Keratinocyte (primary cell): ENCODE data around the gene COL4A6. TPM values are rescaled to one million over a fixed set of nuclear protein-coding genes. Genes with fewer than 3 reads are reported as not detected.
"Not testable (repeated sequence)": the region's sequence is repeated elsewhere in the genome, so short reads cannot be mapped to it uniquely, and the experiment has no call there.

ENCODE experiments used
- DNase-seq: peaks from one replicate; pipeline ENCODE4 v3.0.0-alpha.2; 2011; ENCODE audit warnings: low read depth, missing footprints, low spot score
- FAIRE-seq: peaks from 2 replicates; lab custom pipeline; 2011; peaks lifted over from hg19 to GRCh38; lab: Jason Lieb, UNC
- H2AFZ ChIP-seq: 2 replicates; pipeline ENCODE4 v1.6.0; 2012; ENCODE audit warnings: low read length, control low read depth, inconsistent platforms; ENCODE audit not compliant: control insufficient read depth
- H3K27ac ChIP-seq: 2 replicates; pipeline ENCODE4 v1.5.1; 2011; ENCODE audit warnings: low read length; ENCODE audit not compliant: control insufficient read depth, insufficient read depth
- H3K27me3 ChIP-seq: 3 replicates; pipeline ENCODE4 v1.6.0; 2011; ENCODE audit warnings: low read length; ENCODE audit not compliant: control insufficient read depth, insufficient read depth; ENCODE audit errors: extremely low read depth
- H3K36me3 ChIP-seq, 2 experiments: 2 replicates in 1 of 2; 3 replicates in 1 of 2; pipeline ENCODE4 v1.5.1; 2011; ENCODE audit warnings: low read length in 2 of 2, mild to moderate bottlenecking in 1 of 2; ENCODE audit not compliant: control insufficient read depth in 2 of 2, insufficient read depth in 2 of 2; ENCODE audit errors: extremely low read depth in 1 of 2
- H3K4me1 ChIP-seq: 3 replicates; pipeline ENCODE4 v1.5.1; 2011; ENCODE audit warnings: low read length; ENCODE audit not compliant: control insufficient read depth, insufficient read depth; ENCODE audit errors: extremely low read depth
- H3K4me2 ChIP-seq: 3 replicates; pipeline ENCODE4 v1.6.0; 2011; ENCODE audit warnings: low read depth, low read length; ENCODE audit not compliant: control insufficient read depth, insufficient read depth; ENCODE audit errors: extremely low read depth
- H3K4me3 ChIP-seq, 3 experiments: fragments of 200-600 bp in 1 of 3; sonication (generic) in 1 of 3; 2 replicates in 2 of 3; 3 replicates in 1 of 3; pipeline ENCODE4 v1.5.1; 2011 to 2016; ENCODE audit warnings: low read length in 3 of 3, mild to moderate bottlenecking in 3 of 3, control low read depth in 2 of 3, inconsistent platforms in 1 of 3, low read depth in 1 of 3, mixed read lengths in 1 of 3, mixed run types in 1 of 3, moderate library complexity in 1 of 3; ENCODE audit not compliant: control insufficient read depth in 2 of 3, insufficient read depth in 2 of 3; ENCODE audit errors: extremely low read depth in 1 of 3
- H3K79me2 ChIP-seq: 2 replicates; pipeline ENCODE4 v1.6.0; 2012; ENCODE audit warnings: low read length; ENCODE audit not compliant: control insufficient read depth, insufficient read depth
- H3K9ac ChIP-seq: 3 replicates; pipeline ENCODE4 v1.6.0; 2011; ENCODE audit warnings: low read length; ENCODE audit not compliant: control insufficient read depth, insufficient read depth; ENCODE audit errors: extremely low read depth
- H3K9me1 ChIP-seq: 3 replicates; pipeline ENCODE4 v1.6.0; 2011; ENCODE audit warnings: low read length; ENCODE audit not compliant: control insufficient read depth, insufficient read depth; ENCODE audit errors: extremely low read depth
- H3K9me3 ChIP-seq: 2 replicates; pipeline ENCODE4 v1.5.1; 2012; ENCODE audit warnings: low read depth, low read length; ENCODE audit not compliant: control insufficient read depth
- H4K20me1 ChIP-seq: 3 replicates; pipeline ENCODE4 v1.6.0; 2011; ENCODE audit warnings: low read length; ENCODE audit not compliant: control insufficient read depth, insufficient read depth; ENCODE audit errors: extremely low read depth
- EZH2 ChIP-seq: IDR thresholded peaks from one replicate; pipeline ENCODE4 v1.6.1; 2012; ENCODE audit warnings: inconsistent platforms, mild to moderate bottlenecking, low read length, moderate library complexity
- dilution Hi-C: fragments of 300-500 bp; cut with MboI; formaldehyde crosslinking; loops from one replicate; pipeline ENCODE4 v1.7.0; 2020; ENCODE audit warnings: low sequenced_read_pairs; ENCODE audit not compliant: extremely low pct_ligation_motif_present
- polyA plus RNA-seq, 5 experiments: library from polyadenylated mRNA; depleted of rRNA in 3 of 5; stranded (reverse) in 3 of 5; stranded (forward) in 1 of 5; unstranded in 1 of 5; fragments of >200 nt; gene quantifications; 1 replicate in 1 of 5; 2 replicates in 3 of 5; 3 replicates in 1 of 5; pipeline versions ENCODE4 v1.2.1 to v1.2.3, GENCODE V29; 2011 to 2012; ENCODE audit warnings: missing spikeins in 2 of 5, low read depth in 1 of 5, low replicate concordance in 1 of 5
- TF ChIP-seq, protein P1 (sequence below), 3 experiments: IDR thresholded peaks in 1 of 3; conservative IDR thresholded peaks in 1 of 3; optimal IDR thresholded peaks in 1 of 3; 2 replicates in 2 of 3; 3 replicates in 1 of 3; pipeline versions ENCODE3 to v1.5.1; 2011; ENCODE audit warnings: low read length in 3 of 3, mild to moderate bottlenecking in 3 of 3, moderate library complexity in 2 of 3, control low read depth in 1 of 3, inconsistent platforms in 1 of 3; ENCODE audit not compliant: insufficient read depth in 2 of 3; ENCODE audit errors: extremely low read depth in 1 of 3

COL4A6 gene
- polyA plus RNA-seq, 1 donor (not counting 4 experiments of a cell fraction or from before 2014, with no cell fraction given), result 18.8 TPM

DNA sequence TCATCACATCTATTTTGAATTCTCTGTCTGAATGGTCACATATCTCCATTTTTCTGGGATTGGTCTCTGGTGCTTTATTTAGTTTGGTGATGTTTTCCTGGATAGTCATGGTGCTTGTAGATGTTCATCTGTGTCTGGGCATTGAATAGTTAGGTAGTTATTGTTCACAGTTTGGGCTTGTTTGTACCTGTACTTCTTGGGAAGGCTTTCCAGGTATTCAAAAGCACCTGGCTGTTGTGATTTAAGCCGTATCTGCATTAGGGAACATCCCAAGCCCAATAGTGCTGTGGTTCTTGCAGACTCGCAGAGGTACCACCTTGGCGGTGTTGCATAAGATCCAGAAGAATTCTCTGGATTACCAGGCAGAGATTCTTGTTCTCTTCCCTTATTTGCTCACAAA is 46.0 kb upstream of the COL4A6 start:
- Histone ChIP-seq H3K9me3 (no peaks in the 10 kb centered on the region), H3K4me2 (no peak overlapping the region), H3K9me1 (no peaks in the 10 kb centered on the region), H2AFZ (no peak overlapping the region), H3K4me1 (peaks cover 7% of the 10 kb centered on the region), H3K27me3 (no peaks in the 10 kb centered on the region), H3K79me2 (peaks cover 21% of the 10 kb centered on the region), H3K27ac (no peak overlapping the region), H3K36me3 (no peaks in the 10 kb centered on the region), H3K9ac (no peak overlapping the region), H4K20me1 (no peaks in the 10 kb centered on the region), H3K4me3 (no peak overlapping the region)
- dilution Hi-C loops, result no loop called here
- no peak for FAIRE-seq
- no peak for TF ChIP-seq EZH2
- TF ChIP-seq, protein P1, sequence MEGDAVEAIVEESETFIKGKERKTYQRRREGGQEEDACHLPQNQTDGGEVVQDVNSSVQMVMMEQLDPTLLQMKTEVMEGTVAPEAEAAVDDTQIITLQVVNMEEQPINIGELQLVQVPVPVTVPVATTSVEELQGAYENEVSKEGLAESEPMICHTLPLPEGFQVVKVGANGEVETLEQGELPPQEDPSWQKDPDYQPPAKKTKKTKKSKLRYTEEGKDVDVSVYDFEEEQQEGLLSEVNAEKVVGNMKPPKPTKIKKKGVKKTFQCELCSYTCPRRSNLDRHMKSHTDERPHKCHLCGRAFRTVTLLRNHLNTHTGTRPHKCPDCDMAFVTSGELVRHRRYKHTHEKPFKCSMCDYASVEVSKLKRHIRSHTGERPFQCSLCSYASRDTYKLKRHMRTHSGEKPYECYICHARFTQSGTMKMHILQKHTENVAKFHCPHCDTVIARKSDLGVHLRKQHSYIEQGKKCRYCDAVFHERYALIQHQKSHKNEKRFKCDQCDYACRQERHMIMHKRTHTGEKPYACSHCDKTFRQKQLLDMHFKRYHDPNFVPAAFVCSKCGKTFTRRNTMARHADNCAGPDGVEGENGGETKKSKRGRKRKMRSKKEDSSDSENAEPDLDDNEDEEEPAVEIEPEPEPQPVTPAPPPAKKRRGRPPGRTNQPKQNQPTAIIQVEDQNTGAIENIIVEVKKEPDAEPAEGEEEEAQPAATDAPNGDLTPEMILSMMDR (optimal IDR thresholded peaks at IDR 0.05 in 1 of 3, IDR thresholded peaks at IDR 0.05 in 1 of 3, conservative IDR thresholded peaks at IDR 0.05 in 1 of 3; ENCODE audit: extremely low read depth in 1 of 3, insufficient read depth in 2 of 3, low read length in 3 of 3), result no peak
- peak; percentile 25 for DNase-seq

DNA sequence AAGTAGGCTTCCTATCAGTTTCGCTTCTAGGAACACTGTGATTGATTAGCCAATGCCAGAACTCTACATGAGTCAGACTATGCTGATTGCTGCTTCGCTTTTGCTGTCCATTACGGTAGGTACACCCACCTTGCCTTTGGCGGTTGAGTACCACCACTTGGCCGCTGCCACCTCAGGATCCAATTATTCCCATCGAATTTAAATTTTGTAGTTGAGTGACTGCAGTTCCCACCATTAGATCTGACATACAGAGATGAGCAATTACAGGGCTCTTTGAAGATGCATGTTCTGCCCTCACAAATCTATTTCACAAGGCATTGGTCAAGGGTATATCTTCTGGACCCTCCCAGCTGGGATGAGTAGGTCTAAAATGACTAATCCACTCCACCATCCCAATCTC is 43.3 kb upstream of the COL4A6 start:
- DNase-seq, H2AFZ ChIP-seq, H3K4me1 ChIP-seq, H3K27ac ChIP-seq, H3K9me1 ChIP-seq, H3K4me2 ChIP-seq, H3K36me3 ChIP-seq, dilution Hi-C loops, H3K4me3 ChIP-seq, H4K20me1 ChIP-seq, H3K9me3 ChIP-seq, H3K9ac ChIP-seq, H3K27me3 ChIP-seq, FAIRE-seq: not testable (repeated sequence)
- H3K79me2 ChIP-seq, result peaks cover 13% of the 10 kb centered on the region

DNA sequence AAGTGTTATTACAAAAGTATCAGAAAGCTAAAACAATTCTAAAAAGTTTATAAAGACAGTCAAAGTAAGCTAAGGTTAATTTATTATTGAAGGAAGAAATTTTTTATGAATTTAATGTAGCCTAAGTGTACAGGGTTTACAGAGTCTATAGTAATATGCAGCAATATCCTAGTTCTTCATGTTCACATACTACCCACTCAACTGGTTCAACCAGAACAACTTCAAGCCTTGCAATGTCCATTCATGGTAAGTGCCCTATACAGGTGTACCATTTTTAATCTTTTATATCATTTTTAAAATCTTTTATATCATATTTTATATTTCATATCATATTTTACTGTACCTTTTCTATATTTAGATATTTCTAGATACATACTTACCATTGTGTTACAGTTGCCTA is 35.8 kb upstream of the COL4A6 start:
- DNase-seq (no peak), FAIRE-seq (no peak)
- Histone ChIP-seq H3K36me3 (no peaks in the 10 kb centered on the region), H2AFZ (no peak overlapping the region), H3K79me2 (peaks cover 46% of the 10 kb centered on the region), H3K27ac (no peak overlapping the region), H3K9ac (no peak overlapping the region), H3K9me3 (no peaks in the 10 kb centered on the region), H3K4me1 (no peaks in the 10 kb centered on the region), H3K4me2 (no peak overlapping the region), H4K20me1 (no peaks in the 10 kb centered on the region), H3K27me3 (no peaks in the 10 kb centered on the region), H3K9me1 (no peaks in the 10 kb centered on the region), H3K4me3 (no peak overlapping the region)
- dilution Hi-C loops, result no loop called here
- TF ChIP-seq, protein P1 (optimal IDR thresholded peaks at IDR 0.05 in 1 of 3, IDR thresholded peaks at IDR 0.05 in 1 of 3, conservative IDR thresholded peaks at IDR 0.05 in 1 of 3; ENCODE audit: extremely low read depth in 1 of 3, insufficient read depth in 2 of 3, low read length in 3 of 3), result no peak
- TF ChIP-seq EZH2, result no peak
